ENCODE measurements around the gene PCMT1. TPM values are rescaled to one million over a fixed set of nuclear protein-coding genes. Genes with fewer than 3 reads are reported as not detected.

The PCMT1 gene
- total RNA-seq, 1 donor from 2014 or later, result 166 TPM

- no peak for DNase-seq
- Histone ChIP-seq H3K4me1 (no peaks in the 10 kb centered on the region), H3K36me3 (peaks cover 66% of the 10 kb centered on the region), H3K4me3 (no peak overlapping the region), H3K27me3 (ENCODE audit: low read depth) (no peaks in the 10 kb centered on the region), H3K9me3 (replicated peaks) (no peaks in the 10 kb centered on the region), H3K27ac (replicated peaks) (no peak overlapping the region)
- TF ChIP-seq CTCF (IDR thresholded peaks at IDR 0.05; ENCODE audit: borderline replicate concordance), result no peak
- intact Hi-C loops (cut with micrococcal nuclease), result no loop called here
These were observed 23.8 kb upstream of the PCMT1 start for GRCh38 chr6:149725785-149726184.

GRCh38 chr6:149727793-149728498 is 21.6 kb upstream of the PCMT1 start:
- TF ChIP-seq CTCF (IDR thresholded peaks at IDR 0.05; ENCODE audit: borderline replicate concordance), result no peak

GRCh38 chr6:149728499-149729234 is 20.9 kb upstream of the PCMT1 start:
- Histone ChIP-seq H3K4me1 (no peaks in the 10 kb centered on the region), H3K36me3 (peaks cover 92% of the 10 kb centered on the region), H3K9me3 (replicated peaks) (no peaks in the 10 kb centered on the region), H3K4me3 (no peak overlapping the region), H3K27me3 (ENCODE audit: low read depth) (no peaks in the 10 kb centered on the region), H3K27ac (replicated peaks) (peak overlapping the region; percentile 14)
- TF ChIP-seq CTCF (IDR thresholded peaks at IDR 0.05; ENCODE audit: borderline replicate concordance), result no peak
- intact Hi-C loops (cut with micrococcal nuclease), result no loop called here
- no peak for DNase-seq

More at GRCh38 chr6:149727793-149728498, 21.6 kb upstream of the PCMT1 start:
- Histone ChIP-seq H3K4me3 (no peak overlapping the region), H3K36me3 (peaks cover 85% of the 10 kb centered on the region), H3K9me3 (replicated peaks) (no peaks in the 10 kb centered on the region), H3K27me3 (ENCODE audit: low read depth) (no peaks in the 10 kb centered on the region), H3K4me1 (no peaks in the 10 kb centered on the region), H3K27ac (replicated peaks) (peak overlapping the region; percentile 14)
- intact Hi-C loops (cut with micrococcal nuclease), result no loop called here
- no peak for DNase-seq

GRCh38 chr6:149729824-149730223 is 19.7 kb upstream of the PCMT1 start:
- DNase-seq, result no peak
- H3K27me3 ChIP-seq (ENCODE audit: low read depth), result no peaks in the 10 kb centered on the region

More at GRCh38 chr6:149729824-149730223, 19.7 kb upstream of the PCMT1 start:
- Histone ChIP-seq H3K27ac (replicated peaks) (no peak overlapping the region), H3K4me3 (no peak overlapping the region), H3K9me3 (replicated peaks) (no peaks in the 10 kb centered on the region), H3K4me1 (no peaks in the 10 kb centered on the region), H3K36me3 (peaks cover 94% of the 10 kb centered on the region)
- intact Hi-C loops (cut with micrococcal nuclease), result no loop called here
- no peak for TF ChIP-seq CTCF (IDR thresholded peaks at IDR 0.05; ENCODE audit: borderline replicate concordance)

All from left ventricle myocardium inferior (tissue), 1 donor.